Smooth muscle cell (in vitro differentiated cells): ENCODE measurements around the gene SDK2. TPM values are rescaled to one million over a fixed set of nuclear protein-coding genes. Genes with fewer than 3 reads are reported as not detected.

Source experiments
- DNase-seq: peaks from one replicate; lab custom pipeline; 2025; ENCODE audit not compliant: unreplicated experiment; lab: John Stamatoyannopoulos, UW
- H2AFZ ChIP-seq: fragments of 200-600 bp; sonication (generic); 2 replicates; pipeline ENCODE4 v1.6.0; 2016; ENCODE audit warnings: antibody characterized with exemption, low read depth, mild to moderate bottlenecking
- H3F3A ChIP-seq: fragments of 200-600 bp; sonication (generic); 2 replicates; pipeline ENCODE4 v1.6.0; 2017; ENCODE audit warnings: antibody characterized with exemption, low read depth
- H3K27ac ChIP-seq: fragments of 200-600 bp; sonication (generic); 2 replicates; pipeline ENCODE4 v1.5.1; 2016; ENCODE audit warnings: low read depth, mild to moderate bottlenecking
- H3K27me3 ChIP-seq: fragments of 200-600 bp; sonication (generic); 2 replicates; pipeline ENCODE4 v1.6.1; 2016; ENCODE audit warnings: low read depth, mild to moderate bottlenecking
- H3K36me3 ChIP-seq: fragments of 200-600 bp; sonication (generic); 2 replicates; pipeline ENCODE4 v1.5.1; 2016; ENCODE audit warnings: low read depth
- H3K4me1 ChIP-seq: fragments of 200-600 bp; sonication (generic); 2 replicates; pipeline ENCODE4 v1.5.1; 2016; ENCODE audit warnings: low read depth
- H3K4me2 ChIP-seq: fragments of 200-600 bp; sonication (generic); 2 replicates; pipeline ENCODE4 v1.6.0; 2016; ENCODE audit warnings: mild to moderate bottlenecking
- H3K4me3 ChIP-seq: fragments of 200-600 bp; sonication (generic); 2 replicates; pipeline ENCODE4 v1.5.1; 2016; ENCODE audit warnings: mild to moderate bottlenecking
- H3K79me2 ChIP-seq: fragments of 200-600 bp; sonication (generic); 2 replicates; pipeline ENCODE4 v1.6.0; 2016; ENCODE audit warnings: low read depth, mild to moderate bottlenecking
- H3K9ac ChIP-seq: fragments of 200-600 bp; sonication (generic); 2 replicates; pipeline ENCODE4 v1.6.0; 2016; ENCODE audit warnings: low read depth
- H3K9me3 ChIP-seq: fragments of 200-600 bp; sonication (generic); replicated peaks from 2 replicates; pipeline ENCODE4 v1.5.1; 2016; ENCODE audit warnings: low read depth
- H4K20me1 ChIP-seq: fragments of 200-600 bp; sonication (generic); 2 replicates; pipeline ENCODE4 v1.6.0; 2016; ENCODE audit warnings: low read depth
- WGBS: methylation state at CpG from one replicate; pipeline ENCODE4 v1.1.7; 2016; ENCODE audit warnings: low lambda C conversion rate; 5-methylcytosine and 5-hydroxymethylcytosine counted together
- polyA plus RNA-seq: library from polyadenylated mRNA; unstranded; fragments of >200 nt; fragmentation: Nextera tagmentation; extraction: Ambion mirVana; gene quantifications from 2 replicates; pipeline ENCODE4 v1.2.1, GENCODE V29; 2016
- total RNA-seq: library from RNA; depleted of rRNA; stranded (reverse); fragments of >200 nt; gene quantifications from 2 replicates; pipeline ENCODE4 v1.2.3, GENCODE V29; 2014
- TF ChIP-seq, protein P1 (sequence below): fragments of 200-600 bp; sonication (generic); IDR thresholded peaks from 2 replicates; pipeline ENCODE4 v1.5.1; 2017; ENCODE audit warnings: borderline replicate concordance, mild to moderate bottlenecking, antibody characterized with exemption; ENCODE audit not compliant: insufficient read depth, poor library complexity, severe bottlenecking

The SDK2 gene
- total and polyA plus RNA-seq, 2 experiments from 2014 or later, result 4.6 to 6.5 TPM

DNA sequence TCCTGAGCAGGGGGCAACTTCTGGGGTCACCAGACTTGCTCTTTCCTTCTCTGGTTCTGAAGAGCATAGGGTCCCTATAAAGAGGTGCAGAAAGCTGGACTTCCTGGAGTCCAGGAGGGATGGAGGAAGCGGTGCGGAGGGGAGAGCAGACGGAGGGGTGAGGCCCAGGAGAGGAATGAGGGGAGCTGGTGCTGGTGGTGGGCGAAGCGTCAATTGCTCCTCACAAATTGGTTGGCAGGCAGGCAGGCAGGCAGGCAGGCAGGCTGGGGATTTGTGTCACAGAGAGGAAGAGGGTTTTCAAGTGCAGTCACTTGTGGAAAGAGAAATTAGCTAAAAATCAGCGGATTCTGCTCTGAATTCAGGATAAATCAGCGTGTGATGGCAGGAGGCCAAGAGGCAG lies 198.8 kb downstream of the SDK2 start:
- no peaks in the 10 kb centered on the region for H3K4me1 ChIP-seq
- no peaks in the 10 kb centered on the region for H4K20me1 ChIP-seq
- H3K9ac ChIP-seq, result no peak overlapping the region
- H3K9me3 ChIP-seq, result no peaks in the 10 kb centered on the region
- H3K27me3 ChIP-seq, result no peaks in the 10 kb centered on the region
- TF ChIP-seq, protein P1, sequence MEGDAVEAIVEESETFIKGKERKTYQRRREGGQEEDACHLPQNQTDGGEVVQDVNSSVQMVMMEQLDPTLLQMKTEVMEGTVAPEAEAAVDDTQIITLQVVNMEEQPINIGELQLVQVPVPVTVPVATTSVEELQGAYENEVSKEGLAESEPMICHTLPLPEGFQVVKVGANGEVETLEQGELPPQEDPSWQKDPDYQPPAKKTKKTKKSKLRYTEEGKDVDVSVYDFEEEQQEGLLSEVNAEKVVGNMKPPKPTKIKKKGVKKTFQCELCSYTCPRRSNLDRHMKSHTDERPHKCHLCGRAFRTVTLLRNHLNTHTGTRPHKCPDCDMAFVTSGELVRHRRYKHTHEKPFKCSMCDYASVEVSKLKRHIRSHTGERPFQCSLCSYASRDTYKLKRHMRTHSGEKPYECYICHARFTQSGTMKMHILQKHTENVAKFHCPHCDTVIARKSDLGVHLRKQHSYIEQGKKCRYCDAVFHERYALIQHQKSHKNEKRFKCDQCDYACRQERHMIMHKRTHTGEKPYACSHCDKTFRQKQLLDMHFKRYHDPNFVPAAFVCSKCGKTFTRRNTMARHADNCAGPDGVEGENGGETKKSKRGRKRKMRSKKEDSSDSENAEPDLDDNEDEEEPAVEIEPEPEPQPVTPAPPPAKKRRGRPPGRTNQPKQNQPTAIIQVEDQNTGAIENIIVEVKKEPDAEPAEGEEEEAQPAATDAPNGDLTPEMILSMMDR, result no peak
- no peak overlapping the region for H3K4me3 ChIP-seq
- H3K4me2 ChIP-seq, result no peak overlapping the region
- no peaks in the 10 kb centered on the region for H3K36me3 ChIP-seq
- WGBS, result 100% methylated on average over 7 of the region's 7 CpGs
- no peaks in the 10 kb centered on the region for H3F3A ChIP-seq
- no peaks in the 10 kb centered on the region for H3K79me2 ChIP-seq
- no peak overlapping the region for H2AFZ ChIP-seq
- no peak overlapping the region for H3K27ac ChIP-seq
- no peak for DNase-seq

GRCh38 chr17:73444021-73444420 lies 200.2 kb downstream of the SDK2 start:
- Histone ChIP-seq H2AFZ (no peak overlapping the region), H3F3A (no peaks in the 10 kb centered on the region), H3K36me3 (no peaks in the 10 kb centered on the region), H3K79me2 (no peaks in the 10 kb centered on the region), H3K27ac (no peak overlapping the region), H3K9me3 (no peaks in the 10 kb centered on the region), H3K4me3 (no peak overlapping the region), H3K27me3 (no peaks in the 10 kb centered on the region), H3K4me2 (no peak overlapping the region), H4K20me1 (no peaks in the 10 kb centered on the region), H3K9ac (no peak overlapping the region), H3K4me1 (no peaks in the 10 kb centered on the region)
- DNase-seq, result no peak
- TF ChIP-seq, protein P1, result no peak
- 97% methylated on average over 8 of the region's 8 CpGs for WGBS

DNA sequence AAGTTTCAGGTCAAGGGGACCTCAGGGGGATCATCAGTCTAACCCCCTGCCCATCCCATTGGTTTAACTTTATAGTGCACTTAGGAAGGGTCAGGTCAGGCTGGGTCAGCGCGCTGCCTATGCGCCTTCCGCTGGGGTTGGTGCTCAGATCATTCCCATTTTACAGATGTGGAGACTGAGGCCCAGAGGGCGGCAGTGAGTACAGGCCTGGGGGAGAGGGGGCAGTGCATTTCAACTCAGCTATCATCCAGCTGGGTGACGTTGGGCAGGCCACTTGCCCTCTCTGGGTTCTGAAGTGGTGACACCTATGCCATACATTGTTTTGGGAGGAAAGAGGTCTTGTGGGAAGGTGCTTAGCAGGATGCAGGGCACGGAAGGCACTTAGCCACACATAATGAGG lies 204.6 kb downstream of the SDK2 start:
- no peaks in the 10 kb centered on the region for H3F3A ChIP-seq
- DNase-seq, result no peak
- H2AFZ ChIP-seq, result no peak overlapping the region
- no peaks in the 10 kb centered on the region for H3K36me3 ChIP-seq
- TF ChIP-seq, protein P1, result no peak
- H3K4me2 ChIP-seq, result no peak overlapping the region
- H3K4me3 ChIP-seq, result no peak overlapping the region
- no peaks in the 10 kb centered on the region for H3K4me1 ChIP-seq
- H4K20me1 ChIP-seq, result no peaks in the 10 kb centered on the region
- no peak overlapping the region for H3K27ac ChIP-seq
- no peak overlapping the region for H3K9ac ChIP-seq
- no peaks in the 10 kb centered on the region for H3K27me3 ChIP-seq
- no peaks in the 10 kb centered on the region for H3K9me3 ChIP-seq
- 97% methylated on average over 7 of the region's 7 CpGs for WGBS
- H3K79me2 ChIP-seq, result no peaks in the 10 kb centered on the region

DNA sequence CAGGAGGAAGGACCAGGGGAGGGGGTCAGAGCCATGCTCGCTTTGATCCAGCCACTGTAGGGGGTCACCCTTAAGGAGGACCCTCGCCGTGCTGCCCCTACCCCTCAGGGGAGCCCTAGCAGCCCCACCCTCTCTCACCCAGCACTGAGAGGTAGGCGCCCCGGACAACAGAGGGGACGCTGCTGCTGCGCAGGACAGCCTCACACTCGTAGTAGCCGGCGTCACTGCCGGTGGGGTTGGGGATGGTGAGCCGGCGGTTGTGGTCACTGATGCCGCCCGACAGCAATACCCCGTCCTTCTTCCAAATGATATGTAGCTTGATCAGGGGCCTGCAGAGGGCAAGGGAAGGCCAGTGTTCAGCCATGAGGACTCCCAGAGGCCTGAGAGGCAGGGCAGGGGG lies 206.4 kb downstream of the SDK2 start:
- H3K27me3 ChIP-seq, result no peaks in the 10 kb centered on the region
- 98% methylated on average over 16 of the region's 16 CpGs for WGBS

More for the DNA sequence above, 206.4 kb downstream of the SDK2 start:
- H3K9me3 ChIP-seq, result no peaks in the 10 kb centered on the region
- H3K4me3 ChIP-seq, result no peak overlapping the region
- no peak overlapping the region for H3K9ac ChIP-seq
- no peak overlapping the region for H2AFZ ChIP-seq
- no peak overlapping the region for H3K27ac ChIP-seq
- H4K20me1 ChIP-seq, result no peaks in the 10 kb centered on the region
- no peak overlapping the region for H3K4me2 ChIP-seq
- TF ChIP-seq, protein P1, result no peak
- H3K79me2 ChIP-seq, result no peaks in the 10 kb centered on the region
- no peaks in the 10 kb centered on the region for H3K36me3 ChIP-seq
- no peaks in the 10 kb centered on the region for H3K4me1 ChIP-seq
- H3F3A ChIP-seq, result no peaks in the 10 kb centered on the region
- DNase-seq, result no peak
